Measurements from ENCODE around the gene ARID4B. TPM values are rescaled to one million over a fixed set of nuclear protein-coding genes. Genes with fewer than 3 reads are reported as not detected.
"Not testable (repeated sequence)": the region's sequence is repeated elsewhere in the genome, so short reads cannot be mapped to it uniquely, and the experiment has no call there.

ARID4B gene
- total RNA-seq, 4 donors from 2014 or later: 27.0 to 172 (median 70.8) TPM

DNA sequence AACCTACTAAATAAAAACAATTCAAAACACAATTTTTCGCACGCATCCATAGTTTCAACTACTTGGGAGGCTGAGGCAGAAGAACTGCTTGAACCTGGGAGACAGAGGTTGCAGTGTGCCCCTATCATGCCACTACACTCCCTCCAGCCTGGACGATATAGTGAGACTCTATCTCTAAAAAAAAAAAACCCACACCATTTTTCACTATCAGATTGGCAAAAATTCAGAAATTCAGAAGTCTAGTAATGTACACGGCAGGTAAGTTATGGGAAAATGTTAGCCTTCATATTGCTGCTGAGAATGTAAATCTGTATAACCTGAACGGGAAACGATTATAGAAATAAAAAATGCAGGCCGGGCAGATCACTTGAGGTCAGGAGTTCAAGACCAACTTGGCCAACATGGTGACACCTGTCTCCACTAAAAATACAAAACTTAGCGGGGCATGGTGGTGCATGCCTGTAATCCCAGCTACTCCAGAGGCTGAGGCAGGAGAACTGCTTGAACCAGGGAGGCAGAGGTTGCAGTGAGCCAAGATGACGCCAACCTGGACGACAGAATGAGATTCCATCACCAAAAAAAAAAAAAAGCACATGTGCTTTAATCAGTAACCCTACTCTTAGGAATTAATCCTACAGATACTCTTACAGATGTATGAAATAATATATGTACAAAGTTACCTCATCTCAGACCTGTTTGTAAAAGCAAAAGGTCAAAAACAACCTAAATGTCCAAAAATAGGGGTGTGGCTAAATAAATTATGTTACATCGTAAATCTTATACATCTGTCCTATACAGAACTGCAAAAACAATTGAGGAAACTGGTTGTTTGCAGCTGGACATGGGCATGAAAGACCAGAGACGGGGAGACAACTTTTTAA lies 37.9 kb downstream of the ARID4B start:
- H3K4me1 ChIP-seq: no peaks in the 10 kb centered on the region
- H3K27ac ChIP-seq: no peak overlapping the region
- no peaks in the 10 kb centered on the region for H3K27me3 ChIP-seq
- H3K9me3 ChIP-seq: no peaks in the 10 kb centered on the region
- no peaks in the 10 kb centered on the region for H3K36me3 ChIP-seq
- H3K4me3 ChIP-seq: no peak overlapping the region
- no peak for TF ChIP-seq POLR2A (IDR thresholded peaks at IDR 0.05)
- TF ChIP-seq, protein P1, sequence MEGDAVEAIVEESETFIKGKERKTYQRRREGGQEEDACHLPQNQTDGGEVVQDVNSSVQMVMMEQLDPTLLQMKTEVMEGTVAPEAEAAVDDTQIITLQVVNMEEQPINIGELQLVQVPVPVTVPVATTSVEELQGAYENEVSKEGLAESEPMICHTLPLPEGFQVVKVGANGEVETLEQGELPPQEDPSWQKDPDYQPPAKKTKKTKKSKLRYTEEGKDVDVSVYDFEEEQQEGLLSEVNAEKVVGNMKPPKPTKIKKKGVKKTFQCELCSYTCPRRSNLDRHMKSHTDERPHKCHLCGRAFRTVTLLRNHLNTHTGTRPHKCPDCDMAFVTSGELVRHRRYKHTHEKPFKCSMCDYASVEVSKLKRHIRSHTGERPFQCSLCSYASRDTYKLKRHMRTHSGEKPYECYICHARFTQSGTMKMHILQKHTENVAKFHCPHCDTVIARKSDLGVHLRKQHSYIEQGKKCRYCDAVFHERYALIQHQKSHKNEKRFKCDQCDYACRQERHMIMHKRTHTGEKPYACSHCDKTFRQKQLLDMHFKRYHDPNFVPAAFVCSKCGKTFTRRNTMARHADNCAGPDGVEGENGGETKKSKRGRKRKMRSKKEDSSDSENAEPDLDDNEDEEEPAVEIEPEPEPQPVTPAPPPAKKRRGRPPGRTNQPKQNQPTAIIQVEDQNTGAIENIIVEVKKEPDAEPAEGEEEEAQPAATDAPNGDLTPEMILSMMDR (IDR thresholded peaks at IDR 0.05): no peak
- DNase-seq: no peak

DNA sequence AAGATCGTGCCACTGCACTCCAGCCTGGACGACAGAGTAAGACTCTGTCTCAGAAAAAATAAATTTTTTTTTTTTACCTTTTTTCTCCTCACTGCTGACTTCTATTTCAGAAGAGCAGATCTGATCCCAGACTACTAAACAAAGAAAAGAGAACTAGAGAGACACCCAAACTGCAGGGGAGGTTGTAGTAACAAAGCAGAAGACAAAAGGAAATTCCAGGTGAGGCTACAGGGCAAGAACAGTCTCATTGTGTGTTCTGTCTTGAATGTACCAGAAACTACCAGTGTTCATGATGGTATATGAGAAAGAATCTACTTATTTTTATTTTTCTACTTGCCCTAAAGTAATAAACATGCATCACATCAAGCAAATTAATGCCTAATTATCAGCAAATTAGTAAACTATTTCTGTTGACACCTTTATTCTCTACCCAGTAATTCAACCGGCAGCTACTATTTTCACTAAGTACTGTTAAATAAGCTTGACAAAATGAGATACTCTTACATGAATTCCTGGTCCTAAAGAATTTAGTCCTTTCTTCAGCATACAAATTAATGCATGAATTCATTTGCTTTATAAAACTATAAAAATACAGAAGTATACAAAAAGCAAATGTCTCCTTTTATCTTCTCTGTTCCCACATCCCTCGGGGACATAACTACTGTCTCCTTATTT lies 40.6 kb downstream of the ARID4B start:
- no peaks in the 10 kb centered on the region for H3K9me3 ChIP-seq
- no peaks in the 10 kb centered on the region for H3K27me3 ChIP-seq
- H3K27ac ChIP-seq: no peak overlapping the region
- no peaks in the 10 kb centered on the region for H3K4me1 ChIP-seq
- H3K36me3 ChIP-seq: no peaks in the 10 kb centered on the region
- DNase-seq: no peak
- TF ChIP-seq, protein P1 (IDR thresholded peaks at IDR 0.05): no peak
- TF ChIP-seq POLR2A (IDR thresholded peaks at IDR 0.05): no peak
- no peak overlapping the region for H3K4me3 ChIP-seq

DNA sequence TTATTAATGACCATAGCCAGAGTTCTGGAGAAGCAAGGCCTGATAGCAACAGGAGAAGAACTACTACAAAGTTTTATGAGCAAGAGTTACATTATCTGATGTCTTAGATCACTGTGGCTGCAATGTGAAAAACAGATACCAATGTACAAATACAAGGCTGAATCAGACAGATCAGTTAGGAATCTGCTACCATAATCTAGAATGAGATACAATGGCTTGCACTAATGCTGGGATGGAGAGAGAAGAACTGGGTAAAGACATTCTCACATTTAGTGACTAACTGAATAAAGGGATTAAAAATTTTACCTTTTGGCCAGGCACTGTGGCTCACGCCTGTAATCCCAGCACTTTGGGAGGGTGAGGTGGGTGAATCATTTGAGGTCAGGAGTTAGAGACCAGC lies 41.3 kb downstream of the ARID4B start:
- H3K4me1 ChIP-seq: no peaks in the 10 kb centered on the region
- no peaks in the 10 kb centered on the region for H3K27me3 ChIP-seq
- no peak for TF ChIP-seq POLR2A (IDR thresholded peaks at IDR 0.05)
- TF ChIP-seq, protein P1 (IDR thresholded peaks at IDR 0.05): no peak
- no peaks in the 10 kb centered on the region for H3K36me3 ChIP-seq
- H3K4me3 ChIP-seq: no peak overlapping the region
- no peak overlapping the region for H3K27ac ChIP-seq
- H3K9me3 ChIP-seq: no peaks in the 10 kb centered on the region
- DNase-seq: no peak

DNA sequence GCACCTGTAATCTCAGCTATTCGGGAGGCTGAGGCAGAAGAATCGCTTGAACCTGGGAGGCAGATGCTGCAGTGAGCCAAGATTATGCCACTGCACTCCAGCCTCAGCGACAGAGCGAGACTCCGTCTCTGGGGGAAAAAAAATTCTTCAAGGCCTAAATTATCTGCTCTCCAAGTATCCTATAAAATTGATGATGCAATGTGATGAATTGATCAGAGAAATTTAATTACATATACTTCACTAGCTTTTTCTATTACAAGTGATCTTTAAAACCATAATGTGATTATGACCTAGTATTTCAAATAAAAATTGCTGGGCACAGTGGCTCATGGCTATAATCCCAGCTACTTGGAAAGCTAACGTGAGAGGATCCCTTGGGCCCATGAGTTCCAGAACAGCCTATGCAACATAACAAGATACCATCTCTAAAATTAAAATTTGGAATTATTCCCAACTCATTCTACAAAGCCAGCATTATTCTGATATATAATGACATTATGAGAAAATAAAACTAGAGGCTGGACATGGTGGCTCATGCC lies 43.7 kb downstream of the ARID4B start:
- H3K36me3 ChIP-seq: no peaks in the 10 kb centered on the region
- no peaks in the 10 kb centered on the region for H3K27me3 ChIP-seq
- H3K4me1 ChIP-seq: peaks cover 0 to 14% (median 0%) of the 10 kb centered on the region in 4 donors
- no peak for DNase-seq
- H3K9me3 ChIP-seq: no peaks in the 10 kb centered on the region
- H3K4me3 ChIP-seq: no peak overlapping the region
- H3K27ac ChIP-seq: no peak overlapping the region
- no peak for TF ChIP-seq POLR2A (IDR thresholded peaks at IDR 0.05)
- TF ChIP-seq, protein P1 (IDR thresholded peaks at IDR 0.05): no peak

DNA sequence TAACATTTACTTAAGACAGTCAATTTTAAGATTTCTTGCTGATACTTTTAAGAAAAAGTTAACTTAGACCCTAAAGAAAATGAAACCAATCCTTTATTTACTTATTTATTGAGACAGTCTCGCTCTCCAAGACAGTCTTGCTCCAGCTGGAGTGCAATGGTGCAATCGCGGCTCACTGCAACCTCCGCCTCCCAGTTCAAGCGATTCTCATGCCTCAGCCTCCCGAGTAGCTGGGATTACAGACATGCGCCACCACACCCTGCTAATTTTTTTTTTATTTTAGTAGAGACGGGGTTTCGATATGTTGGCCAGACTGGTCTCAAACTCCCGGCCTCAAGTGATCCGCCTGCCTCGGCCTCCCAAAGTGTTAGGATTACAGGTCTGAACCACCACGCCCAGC lies 44.3 kb downstream of the ARID4B start:
- peaks cover 0 to 20% (median 0%) of the 10 kb centered on the region in 4 donors for H3K4me1 ChIP-seq
- H3K4me3 ChIP-seq, H3K9me3 ChIP-seq, H3K36me3 ChIP-seq, H3K27me3 ChIP-seq, DNase-seq, H3K27ac ChIP-seq: not testable (repeated sequence)

DNA sequence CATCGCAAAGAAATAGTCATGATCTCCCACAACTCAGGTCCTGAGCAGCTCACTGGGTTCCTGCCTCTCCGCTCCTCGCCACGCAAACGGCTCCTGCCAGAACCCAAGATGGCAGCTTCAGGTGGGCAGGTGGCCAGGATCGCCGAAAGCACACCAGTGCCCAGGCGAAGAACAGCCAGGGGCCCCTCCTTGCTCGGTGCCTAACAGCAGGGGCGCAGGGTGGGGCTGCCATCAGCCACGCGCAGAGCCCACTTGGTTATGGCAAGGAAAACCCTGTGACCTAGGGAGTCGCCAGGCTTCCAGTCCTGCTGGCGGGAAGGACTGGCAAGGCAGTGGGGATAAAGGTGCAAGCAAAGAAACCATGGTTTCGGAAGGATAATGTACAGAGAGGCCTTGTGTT lies 47.5 kb downstream of the ARID4B start:
- no peak for TF ChIP-seq POLR2A (IDR thresholded peaks at IDR 0.05)
- TF ChIP-seq, protein P1 (IDR thresholded peaks at IDR 0.05): no peak
- H3K27ac ChIP-seq: no peak overlapping the region
- no peak for DNase-seq
- peaks cover 0 to 20% (median 2%) of the 10 kb centered on the region in 4 donors for H3K4me1 ChIP-seq
- no peak overlapping the region for H3K4me3 ChIP-seq
- no peaks in the 10 kb centered on the region for H3K36me3 ChIP-seq
- H3K27me3 ChIP-seq: no peaks in the 10 kb centered on the region
- H3K9me3 ChIP-seq: no peaks in the 10 kb centered on the region

Data from Peyer's patch (tissue), 4 donors.